ENCODE data around the gene STRADA.

STRADA gene

DNA sequence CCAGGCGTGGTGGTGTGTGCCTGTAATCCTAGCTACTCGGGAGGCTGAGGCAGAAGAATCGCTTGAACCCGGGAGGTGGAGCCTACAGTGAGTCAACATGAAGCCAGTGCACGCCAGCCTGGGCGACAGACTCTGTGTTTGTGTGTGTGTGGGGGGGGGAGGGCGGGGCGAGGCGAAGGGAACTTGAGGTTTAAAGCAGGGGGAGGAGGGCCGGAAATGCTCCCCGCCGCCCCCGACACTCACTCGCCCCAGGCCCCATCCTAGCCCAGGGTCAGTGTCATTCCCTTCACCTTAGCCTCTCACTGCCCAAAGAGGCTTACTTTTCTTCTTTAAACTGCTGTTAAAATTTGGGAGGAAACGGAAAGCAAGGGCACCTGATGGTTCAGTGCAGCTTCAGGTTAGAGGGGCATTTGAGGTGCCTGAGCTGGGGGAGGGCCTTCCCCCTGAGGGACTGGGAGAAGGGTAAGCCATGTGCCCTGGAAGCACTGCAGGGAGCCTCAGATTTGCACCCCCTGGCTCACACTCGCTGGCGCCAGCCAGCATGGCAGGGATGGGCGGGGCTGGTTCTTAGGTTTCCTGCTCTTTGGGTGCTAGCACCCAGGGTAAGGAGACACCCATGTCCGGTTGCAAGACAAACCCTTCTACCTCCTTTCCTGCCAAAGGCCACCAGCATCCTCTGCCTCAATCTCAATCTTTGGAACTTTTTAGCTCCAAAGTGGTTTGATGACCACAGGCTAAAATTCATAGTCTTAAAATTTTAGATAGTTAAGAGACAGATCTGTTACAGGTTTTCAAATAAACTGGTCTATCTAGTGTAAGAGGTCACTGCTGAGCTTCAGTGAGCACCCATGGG, 39.5 kb downstream of the STRADA start:
- in situ Hi-C loops (cut with MboI; ENCODE audit: low sequenced_read_pairs), result no loop called here

- in situ Hi-C loops (cut with MboI; ENCODE audit: low sequenced_read_pairs), result no loop called here
These were observed 40.2 kb downstream of the STRADA start for GRCh38 chr17:63701456-63701820.

GRCh38 chr17:63700528-63701455, 40.8 kb downstream of the STRADA start:
- in situ Hi-C loops (cut with MboI; ENCODE audit: low sequenced_read_pairs), result no loop called here

DNA sequence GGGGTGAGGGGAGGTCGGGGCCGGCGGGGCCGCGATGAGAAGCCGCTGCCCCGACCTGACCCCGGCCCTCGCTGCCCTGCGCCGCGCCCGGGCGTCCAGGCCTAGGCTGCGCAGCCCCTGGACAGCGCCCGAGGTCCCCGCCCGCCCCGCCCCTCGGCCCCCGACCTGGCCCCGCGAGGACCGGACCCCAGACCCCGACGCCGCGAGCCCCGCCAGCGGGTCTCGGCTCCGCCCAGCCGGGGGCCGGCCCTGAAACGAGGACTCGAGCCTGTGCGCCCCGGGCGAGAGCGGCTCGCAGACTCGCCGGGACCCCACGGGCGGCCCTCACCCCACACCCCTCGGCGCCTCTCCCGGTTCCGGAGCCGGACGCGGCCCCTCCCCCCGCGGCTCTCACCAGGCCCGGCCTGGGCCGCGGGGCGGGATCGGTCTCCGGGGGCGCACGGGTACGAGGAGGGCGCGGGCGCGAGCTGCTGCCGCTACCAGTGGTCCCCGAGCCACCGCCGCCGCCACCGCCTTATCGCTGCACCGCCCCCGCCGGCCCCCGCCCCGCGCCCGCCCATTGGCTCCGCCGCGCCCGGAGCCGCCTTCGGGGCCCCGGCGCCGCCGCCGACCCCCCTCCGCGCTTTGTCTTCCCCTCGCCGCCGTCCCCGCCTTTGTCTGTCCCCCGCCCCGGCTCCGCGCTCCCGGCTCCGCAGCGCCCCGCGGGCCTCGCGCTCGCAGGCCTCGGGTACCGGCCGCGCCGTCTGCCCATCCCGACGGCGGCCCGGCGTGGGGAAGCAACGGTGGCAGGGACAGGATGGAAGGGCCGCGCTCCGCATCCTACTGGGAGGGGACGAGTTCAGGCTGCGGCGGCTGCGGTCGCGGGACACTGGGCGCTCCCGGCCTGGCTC, 41.7 kb downstream of the STRADA start, which contains the start of gene LIMD2:
TSS of gene LIMD2 (minus strand) at position 488 of the 890 bp plus-strand sequence. CDS start 827 bp downstream, outside the sequence.
- in situ Hi-C loops (cut with MboI; ENCODE audit: low sequenced_read_pairs), result no loop called here

GRCh38 chr17:63698886-63699637, 42.5 kb downstream of the STRADA start:
- in situ Hi-C loops (cut with MboI; ENCODE audit: low sequenced_read_pairs), result no loop called here

GRCh38 chr17:63698381-63698885, 43.2 kb downstream of the STRADA start:
- in situ Hi-C loops (cut with MboI; ENCODE audit: low sequenced_read_pairs), result no loop called here

GRCh38 chr17:63697341-63698286, 44.0 kb downstream of the STRADA start:
- in situ Hi-C loops (cut with MboI; ENCODE audit: low sequenced_read_pairs), result no loop called here

DNA sequence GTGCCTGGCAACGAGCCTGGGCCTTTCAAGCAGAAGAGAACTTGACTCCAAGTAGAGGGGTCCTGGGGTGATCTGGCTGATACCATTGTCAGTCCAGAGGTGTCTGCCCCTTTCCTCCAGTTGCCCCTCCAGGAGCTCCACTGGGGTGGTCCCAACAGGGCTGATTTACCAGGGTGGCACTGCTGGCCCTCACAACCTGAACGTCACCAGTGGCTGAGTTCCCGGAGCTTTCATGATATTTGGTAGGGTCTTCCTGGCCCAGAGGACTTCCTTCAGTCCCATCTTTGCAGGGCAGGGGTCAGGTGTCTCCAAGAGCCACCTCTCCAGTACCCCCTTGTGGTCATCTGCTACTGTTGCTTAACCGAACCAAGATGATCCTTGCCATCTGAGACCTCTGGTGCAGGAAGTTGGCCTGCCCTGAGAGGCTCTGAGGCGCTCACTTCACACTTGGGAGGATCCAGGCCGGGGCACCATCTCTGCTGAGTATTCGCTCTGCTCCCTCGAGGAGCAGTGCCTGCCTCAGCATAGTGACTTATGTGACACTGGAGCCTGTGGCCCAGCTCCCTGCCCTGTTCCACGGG, 45.1 kb downstream of the STRADA start:
- in situ Hi-C loops (cut with MboI; ENCODE audit: low sequenced_read_pairs), result no loop called here

GRCh38 chr17:63695889-63696288, 45.7 kb downstream of the STRADA start:
- in situ Hi-C loops (cut with MboI; ENCODE audit: low sequenced_read_pairs), result no loop called here

- in situ Hi-C loops (cut with MboI; ENCODE audit: low sequenced_read_pairs), result no loop called here
These were observed 46.4 kb downstream of the STRADA start for GRCh38 chr17:63694950-63695773.

GRCh38 chr17:63694229-63694949, 47.2 kb downstream of the STRADA start:
- in situ Hi-C loops (cut with MboI; ENCODE audit: low sequenced_read_pairs), result no loop called here

DNA sequence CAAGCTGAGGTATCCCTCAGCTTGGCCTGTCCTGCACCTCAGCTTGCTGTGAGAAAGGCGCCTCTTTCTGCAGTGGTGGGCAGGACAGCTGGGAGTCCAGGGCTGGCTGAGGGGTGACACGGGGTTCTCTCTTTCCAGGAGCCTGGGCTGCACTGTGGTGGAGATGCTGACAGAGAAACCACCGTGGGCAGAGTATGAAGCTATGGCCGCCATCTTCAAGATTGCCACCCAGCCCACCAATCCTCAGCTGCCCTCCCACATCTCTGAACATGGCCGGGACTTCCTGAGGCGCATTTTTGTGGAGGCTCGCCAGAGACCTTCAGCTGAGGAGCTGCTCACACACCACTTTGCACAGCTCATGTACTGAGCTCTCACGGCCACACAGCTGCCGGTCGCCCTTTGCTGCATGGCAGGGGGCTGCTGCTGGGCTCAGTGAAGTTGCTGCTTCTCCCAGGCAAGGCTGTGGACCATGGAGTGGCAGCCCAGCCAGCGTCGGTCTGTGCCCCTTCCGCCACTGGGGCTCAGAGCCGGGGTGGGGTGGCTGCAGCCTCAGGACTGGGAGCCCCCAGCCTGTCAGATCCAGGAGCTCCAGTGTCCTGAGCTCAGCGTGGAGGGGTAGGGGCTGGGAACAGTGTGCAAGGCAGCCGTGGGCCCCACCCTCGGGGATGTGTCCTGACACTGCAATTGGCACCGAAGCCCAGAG, 48.0 kb downstream of the STRADA start:
- in situ Hi-C loops (cut with MboI; ENCODE audit: low sequenced_read_pairs), result no loop called here

GRCh38 chr17:63692195-63692816, 49.3 kb downstream of the STRADA start:
- in situ Hi-C loops (cut with MboI; ENCODE audit: low sequenced_read_pairs), result no loop called here

- in situ Hi-C loops (cut with MboI; ENCODE audit: low sequenced_read_pairs), result no loop called here
These were observed 52.1 kb downstream of the STRADA start for GRCh38 chr17:63689479-63689878.

DNA sequence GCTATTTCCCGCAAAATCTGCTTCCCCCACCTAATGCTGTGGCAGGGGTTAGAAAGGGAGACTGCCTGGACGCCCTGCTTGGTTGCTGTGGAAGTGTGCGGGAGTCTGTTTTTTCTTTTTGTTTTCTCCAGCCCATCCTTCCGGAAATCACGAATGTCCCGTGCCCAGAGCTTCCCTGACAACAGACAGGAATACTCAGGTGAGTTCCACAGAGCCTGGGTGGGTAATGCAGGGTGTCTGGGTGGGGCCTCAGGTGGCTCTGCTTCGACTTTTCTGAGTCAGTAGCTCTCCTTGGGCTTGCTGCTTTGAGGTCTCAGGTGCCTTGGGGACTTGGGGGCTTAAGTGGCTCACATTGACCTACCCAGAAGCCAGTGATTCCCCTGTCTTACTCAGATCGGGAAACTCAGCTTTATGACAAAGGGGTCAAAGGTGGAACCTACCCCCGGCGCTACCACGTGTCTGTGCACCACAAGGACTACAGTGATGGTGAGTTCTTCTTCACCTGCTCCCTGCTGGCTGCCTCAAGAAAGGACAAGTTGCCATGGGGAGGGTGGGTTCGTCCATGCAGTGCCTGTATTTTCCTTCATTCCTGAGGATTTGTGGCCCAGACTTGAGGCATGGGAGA, 53.1 kb downstream of the STRADA start:
- in situ Hi-C loops (cut with MboI; ENCODE audit: low sequenced_read_pairs), result no loop called here

Measured in HL-60/S4 treated with phorbol 12-myristate 13-acetate at 8.2 ng/mL for 4 days and 3 days (cell line).